T-helper 1 cell (primary cell): ENCODE data around the gene ID4.

Experiments used
- DNase-seq, 5 donors: peaks; one replicate each; pipeline ENCODE4 v3.0.0-alpha.2; 2012 to 2020

Gene ID4

DNA sequence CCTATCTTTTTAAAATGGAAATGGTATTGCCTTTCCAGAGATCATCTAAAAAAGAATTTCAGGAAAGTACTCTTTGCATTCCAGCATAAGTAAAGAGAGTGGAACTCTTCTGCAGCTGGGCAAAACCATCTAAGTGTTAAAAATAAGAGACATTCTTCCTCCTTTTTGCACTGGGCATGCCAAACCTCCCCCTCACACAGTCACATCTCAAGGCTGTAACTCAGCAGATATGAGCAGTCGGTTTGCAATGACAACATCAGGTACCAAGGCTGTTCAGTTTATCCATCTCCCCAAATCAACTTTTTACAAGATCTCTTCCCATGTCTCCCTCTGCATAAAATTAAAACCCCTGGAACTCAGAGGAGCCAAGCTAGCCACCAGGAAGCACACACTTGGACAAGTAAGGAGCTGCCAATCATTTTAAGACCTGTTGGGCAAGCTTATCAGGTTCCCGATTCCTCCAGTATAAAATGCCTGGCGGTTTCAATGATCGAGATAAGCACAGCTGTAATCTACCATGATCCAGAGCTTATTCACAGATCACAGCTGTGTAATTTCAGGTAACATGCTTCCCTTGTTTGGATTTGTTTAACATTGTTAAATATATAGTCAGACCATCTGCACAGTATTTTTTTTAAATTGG is 23.2 kb downstream of the ID4 start:
- DNase-seq: no peak

DNA sequence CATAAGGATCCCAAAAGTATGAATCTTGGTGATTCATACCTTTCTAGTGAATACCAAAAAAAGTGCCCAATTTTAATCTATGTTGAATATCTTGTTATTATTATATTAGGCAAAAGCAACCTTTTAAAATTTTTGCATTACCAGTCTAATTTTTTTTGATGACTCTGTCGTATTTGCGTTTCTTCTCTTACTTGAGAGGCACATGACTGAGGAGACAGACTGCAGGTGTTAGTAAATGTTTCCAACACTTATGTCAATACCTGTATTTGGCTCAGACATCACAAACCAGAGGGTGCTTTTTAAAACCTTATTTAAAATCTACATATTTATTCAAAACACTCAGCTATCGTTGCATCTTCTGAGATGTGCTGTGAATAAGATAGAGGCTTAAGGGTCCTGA is 27.1 kb downstream of the ID4 start:
- no peak for DNase-seq

GRCh38 chr6:19865178-19865577 is 28.0 kb downstream of the ID4 start:
- DNase-seq: no peak

- DNase-seq: no peak
Observed at GRCh38 chr6:19866173-19866984, 29.2 kb downstream of the ID4 start.

- no peak for DNase-seq
Observed at GRCh38 chr6:19866985-19867627, 29.9 kb downstream of the ID4 start.

DNA sequence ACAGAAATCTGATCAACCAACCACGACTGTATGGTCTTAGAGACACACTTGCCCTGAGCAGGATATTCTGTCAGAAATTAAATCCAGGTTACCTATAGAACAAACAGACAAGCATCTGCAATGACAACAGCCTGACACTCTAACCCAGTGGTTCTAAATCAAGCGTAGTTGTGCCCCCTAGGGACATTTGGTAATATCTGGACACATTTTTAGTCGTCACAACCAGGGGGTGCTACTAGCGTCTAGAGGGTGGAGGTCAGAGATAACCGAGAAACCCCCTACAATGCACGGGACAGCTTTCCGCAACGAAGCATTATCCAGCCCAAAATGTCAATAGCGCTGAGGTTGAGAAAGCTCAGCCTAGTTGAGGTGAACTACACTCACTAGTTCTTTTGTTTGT is 32.3 kb downstream of the ID4 start:
- DNase-seq: no peak

DNA sequence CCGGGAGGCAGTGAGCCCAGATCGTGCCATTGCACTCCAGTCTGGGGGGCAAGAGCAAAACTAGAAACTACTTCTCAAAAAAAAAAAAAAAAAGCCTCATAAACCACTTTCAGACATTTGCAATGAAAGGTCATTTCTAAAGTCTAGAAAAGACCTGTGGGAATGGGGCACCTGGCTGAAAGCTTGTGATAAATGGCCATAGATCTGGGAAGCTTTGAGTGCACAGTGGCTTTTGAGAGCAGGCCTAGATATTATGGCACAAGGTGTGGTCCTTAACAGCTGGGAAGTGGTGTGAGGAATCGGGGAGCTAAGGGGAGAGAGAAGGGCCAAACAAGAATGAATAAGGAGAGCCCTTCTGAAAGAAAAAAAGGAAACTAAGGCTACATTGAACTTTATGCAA is 33.2 kb downstream of the ID4 start:
- DNase-seq: no peak

GRCh38 chr6:19873031-19873430 is 35.9 kb downstream of the ID4 start:
- DNase-seq: no peak

DNA sequence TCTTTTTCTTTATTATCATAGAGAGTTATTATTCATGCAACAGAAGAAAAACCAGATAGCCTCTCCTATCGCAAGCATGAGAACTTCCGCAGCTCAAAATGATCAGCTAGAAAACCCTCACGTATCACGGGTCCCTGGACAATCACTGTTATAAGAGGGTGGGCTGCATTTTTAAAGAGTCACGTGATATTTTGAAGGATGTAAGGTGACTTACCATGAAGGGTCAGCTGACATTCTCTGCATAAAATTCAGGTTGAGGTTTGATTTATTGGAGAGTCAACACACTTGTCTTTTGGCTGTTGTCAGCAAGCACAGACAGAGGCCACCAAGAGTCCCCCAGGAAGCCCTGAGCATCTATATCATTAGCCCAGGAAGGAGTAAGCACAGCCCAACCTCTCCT is 39.5 kb downstream of the ID4 start:
- no peak for DNase-seq

GRCh38 chr6:19879663-19880062 is 42.5 kb downstream of the ID4 start:
- DNase-seq: no peak

DNA sequence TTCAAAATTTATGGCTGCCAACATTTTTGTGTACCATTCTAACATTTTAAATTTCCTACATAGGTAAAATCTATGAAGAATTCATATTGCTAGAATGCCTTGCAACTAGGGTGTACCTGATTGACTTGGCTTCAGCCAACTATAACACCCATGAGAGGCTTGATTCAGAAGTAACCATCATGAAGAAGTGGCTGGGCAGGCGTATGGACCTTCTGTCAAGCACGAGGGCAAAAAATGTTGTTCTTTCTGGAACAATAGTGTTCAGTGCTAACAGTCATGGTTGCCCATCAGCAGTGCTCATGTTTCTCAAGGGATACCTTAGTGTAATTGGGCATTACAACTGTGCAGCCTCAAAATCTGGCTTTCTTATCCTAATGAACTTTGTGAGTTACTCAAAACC is 42.9 kb downstream of the ID4 start:
- DNase-seq: no peak

- DNase-seq: no peak
Observed at GRCh38 chr6:19891451-19891850, 54.3 kb downstream of the ID4 start.
